Measurements from ENCODE around the gene GALNT14.

GALNT14 gene

DNA sequence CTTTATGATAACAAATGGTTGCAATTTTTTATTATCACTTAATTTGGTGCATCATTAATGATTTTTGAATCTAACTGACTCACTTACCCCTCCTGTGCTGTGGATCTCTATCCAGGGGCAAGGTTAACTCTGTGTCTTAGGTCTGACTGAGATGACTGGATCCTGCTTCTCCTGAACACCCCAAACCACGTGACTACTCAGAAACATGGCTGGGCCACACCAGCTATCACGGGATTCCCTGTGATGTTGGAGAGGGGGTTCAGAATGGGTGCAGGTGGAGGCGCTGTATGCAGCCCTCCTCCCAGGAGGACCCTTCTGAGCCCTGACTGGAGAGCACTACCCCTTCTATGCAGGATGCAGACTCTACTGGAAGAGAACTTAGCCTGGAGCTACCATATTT is 178.6 kb downstream of the GALNT14 start:
- H3K9me2 ChIP-seq (replicated peaks; ENCODE audit: insufficient read depth, low read length), result no peaks in the 10 kb centered on the region
- no peak overlapping the region for H2AFZ ChIP-seq (ENCODE audit: low read length)
- no peaks in the 10 kb centered on the region for H3F3A ChIP-seq (ENCODE audit: insufficient read depth, low read length)
- H4K20me1 ChIP-seq (ENCODE audit: insufficient read depth, low read length), result no peaks in the 10 kb centered on the region
- H3K4me3 ChIP-seq (ENCODE audit: low read length), result no peak overlapping the region
- H3K36me3 ChIP-seq (replicated peaks; ENCODE audit: insufficient read depth, low read length), result no peaks in the 10 kb centered on the region
- no peaks in the 10 kb centered on the region for H3K27me3 ChIP-seq (replicated peaks; ENCODE audit: insufficient read depth, low read length)
- H3K79me2 ChIP-seq (ENCODE audit: low read length), result no peaks in the 10 kb centered on the region
- TF ChIP-seq, protein P1, sequence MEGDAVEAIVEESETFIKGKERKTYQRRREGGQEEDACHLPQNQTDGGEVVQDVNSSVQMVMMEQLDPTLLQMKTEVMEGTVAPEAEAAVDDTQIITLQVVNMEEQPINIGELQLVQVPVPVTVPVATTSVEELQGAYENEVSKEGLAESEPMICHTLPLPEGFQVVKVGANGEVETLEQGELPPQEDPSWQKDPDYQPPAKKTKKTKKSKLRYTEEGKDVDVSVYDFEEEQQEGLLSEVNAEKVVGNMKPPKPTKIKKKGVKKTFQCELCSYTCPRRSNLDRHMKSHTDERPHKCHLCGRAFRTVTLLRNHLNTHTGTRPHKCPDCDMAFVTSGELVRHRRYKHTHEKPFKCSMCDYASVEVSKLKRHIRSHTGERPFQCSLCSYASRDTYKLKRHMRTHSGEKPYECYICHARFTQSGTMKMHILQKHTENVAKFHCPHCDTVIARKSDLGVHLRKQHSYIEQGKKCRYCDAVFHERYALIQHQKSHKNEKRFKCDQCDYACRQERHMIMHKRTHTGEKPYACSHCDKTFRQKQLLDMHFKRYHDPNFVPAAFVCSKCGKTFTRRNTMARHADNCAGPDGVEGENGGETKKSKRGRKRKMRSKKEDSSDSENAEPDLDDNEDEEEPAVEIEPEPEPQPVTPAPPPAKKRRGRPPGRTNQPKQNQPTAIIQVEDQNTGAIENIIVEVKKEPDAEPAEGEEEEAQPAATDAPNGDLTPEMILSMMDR (IDR thresholded peaks at IDR 0.05; ENCODE audit: low read length), result no peak
- TF ChIP-seq EZH2phosphoT487 (IDR thresholded peaks at IDR 0.05; ENCODE audit: low read length) (no peak), EZH2 (optimal IDR thresholded peaks at IDR 0.05; ENCODE audit: low read depth, low read length) (no peak)
- H3K9me3 ChIP-seq (replicated peaks; ENCODE audit: insufficient read depth, low read length), result no peaks in the 10 kb centered on the region
- no peak for DNase-seq
- H3K9ac ChIP-seq (ENCODE audit: low read length), result no peak overlapping the region
- no peak overlapping the region for H3K27ac ChIP-seq (ENCODE audit: low read length)
- no peak overlapping the region for H3K4me2 ChIP-seq (ENCODE audit: low read depth, low read length)
- H3K4me1 ChIP-seq (ENCODE audit: low read length), result no peaks in the 10 kb centered on the region

DNA sequence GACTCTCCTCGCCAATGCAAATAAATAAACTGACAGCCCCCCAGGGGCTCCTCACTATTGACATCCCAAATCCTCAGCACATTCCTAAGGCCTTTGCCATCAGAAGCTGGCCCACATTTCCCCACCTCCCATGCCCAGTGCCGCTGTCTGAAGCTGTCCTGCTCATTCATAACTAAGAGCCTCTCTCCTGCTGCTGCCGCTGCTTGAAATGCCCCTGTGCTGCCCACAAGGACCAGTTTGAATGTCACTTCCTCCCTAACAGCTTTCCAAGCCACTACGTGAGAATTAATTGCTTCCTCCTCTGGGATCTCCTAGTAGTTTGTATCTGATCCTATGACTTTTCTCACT is 179.3 kb downstream of the GALNT14 start:
- no peak overlapping the region for H3K27ac ChIP-seq (ENCODE audit: low read length)
- H3K9ac ChIP-seq (ENCODE audit: low read length), result no peak overlapping the region
- no peak overlapping the region for H3K4me3 ChIP-seq (ENCODE audit: low read length)
- no peaks in the 10 kb centered on the region for H3K36me3 ChIP-seq (replicated peaks; ENCODE audit: insufficient read depth, low read length)
- H4K20me1 ChIP-seq (ENCODE audit: insufficient read depth, low read length), result no peaks in the 10 kb centered on the region
- no peaks in the 10 kb centered on the region for H3K27me3 ChIP-seq (replicated peaks; ENCODE audit: insufficient read depth, low read length)
- no peaks in the 10 kb centered on the region for H3K4me1 ChIP-seq (ENCODE audit: low read length)
- no peak for DNase-seq
- TF ChIP-seq, protein P1 (IDR thresholded peaks at IDR 0.05; ENCODE audit: low read length), result no peak
- no peak for TF ChIP-seq EZH2phosphoT487 (IDR thresholded peaks at IDR 0.05; ENCODE audit: low read length)
- no peak for TF ChIP-seq EZH2 (optimal IDR thresholded peaks at IDR 0.05; ENCODE audit: low read depth, low read length)
- H3F3A ChIP-seq (ENCODE audit: insufficient read depth, low read length), result no peaks in the 10 kb centered on the region
- H2AFZ ChIP-seq (ENCODE audit: low read length), result no peak overlapping the region
- no peaks in the 10 kb centered on the region for H3K9me2 ChIP-seq (replicated peaks; ENCODE audit: insufficient read depth, low read length)
- H3K9me3 ChIP-seq (replicated peaks; ENCODE audit: insufficient read depth, low read length), result no peaks in the 10 kb centered on the region
- H3K4me2 ChIP-seq (ENCODE audit: low read depth, low read length), result no peak overlapping the region
- no peaks in the 10 kb centered on the region for H3K79me2 ChIP-seq (ENCODE audit: low read length)

DNA sequence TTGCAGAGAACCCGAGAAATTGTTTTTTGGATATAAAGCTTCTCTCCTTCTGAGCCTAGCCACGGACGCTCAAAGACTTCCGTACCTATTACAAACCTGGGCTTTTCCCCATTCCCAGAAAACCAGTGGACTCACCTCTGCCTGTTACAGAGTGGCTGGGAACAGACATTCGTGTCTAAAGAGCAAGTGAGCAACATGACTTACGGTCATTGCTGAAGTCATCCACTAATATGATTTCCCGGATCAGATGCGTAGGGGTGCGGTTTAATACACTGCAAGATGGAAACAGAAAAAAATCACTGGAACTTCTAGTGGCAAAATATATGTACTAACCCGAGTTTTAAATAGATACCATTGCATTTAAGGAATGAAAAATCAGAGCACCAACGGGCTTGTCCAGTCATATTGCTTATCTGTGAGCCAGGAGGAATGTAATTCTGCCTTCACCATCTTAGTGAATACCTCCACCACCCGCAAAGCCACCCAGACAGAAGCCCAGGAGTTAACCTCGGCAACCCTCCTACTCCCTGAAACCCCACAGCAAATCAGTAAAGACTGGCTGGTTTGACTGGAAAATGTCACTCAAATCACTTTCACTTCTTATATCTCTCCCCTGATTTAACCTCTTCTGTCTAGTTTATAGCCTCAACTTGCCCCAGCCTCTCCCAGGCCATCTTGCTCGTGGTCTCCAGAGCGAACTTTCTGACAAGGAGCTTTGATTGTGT is 179.9 kb downstream of the GALNT14 start:
- Histone ChIP-seq H3K27ac (ENCODE audit: low read length) (no peak overlapping the region), H3F3A (ENCODE audit: insufficient read depth, low read length) (no peaks in the 10 kb centered on the region), H3K9ac (ENCODE audit: low read length) (no peak overlapping the region), H3K36me3 (replicated peaks; ENCODE audit: insufficient read depth, low read length) (no peaks in the 10 kb centered on the region), H2AFZ (ENCODE audit: low read length) (no peak overlapping the region), H4K20me1 (ENCODE audit: insufficient read depth, low read length) (no peaks in the 10 kb centered on the region), H3K4me1 (ENCODE audit: low read length) (no peaks in the 10 kb centered on the region), H3K9me3 (replicated peaks; ENCODE audit: insufficient read depth, low read length) (no peaks in the 10 kb centered on the region), H3K9me2 (replicated peaks; ENCODE audit: insufficient read depth, low read length) (no peaks in the 10 kb centered on the region), H3K27me3 (replicated peaks; ENCODE audit: insufficient read depth, low read length) (no peaks in the 10 kb centered on the region), H3K4me2 (ENCODE audit: low read depth, low read length) (no peak overlapping the region), H3K4me3 (ENCODE audit: low read length) (no peak overlapping the region), H3K79me2 (ENCODE audit: low read length) (no peaks in the 10 kb centered on the region)
- TF ChIP-seq, protein P1 (IDR thresholded peaks at IDR 0.05; ENCODE audit: low read length), result no peak
- no peak for TF ChIP-seq EZH2 (optimal IDR thresholded peaks at IDR 0.05; ENCODE audit: low read depth, low read length)
- no peak for TF ChIP-seq EZH2phosphoT487 (IDR thresholded peaks at IDR 0.05; ENCODE audit: low read length)
- DNase-seq, result no peak
